Kidney (tissue), 14 donors: ENCODE results near the gene UBXN6. TPM values are rescaled to one million over a fixed set of nuclear protein-coding genes. Genes with fewer than 3 reads are reported as not detected.

Experiments
- DNase-seq, 5 donors: peaks; one replicate each; pipeline ENCODE4 v3.0.0-alpha.2; 2013 to 2020
- FAIRE-seq: peaks from 2 replicates; lab custom pipeline; 2012; peaks lifted over from hg19 to GRCh38; lab: Jason Lieb, UNC
- H3K27ac ChIP-seq, 2 donors: one replicate each; pipeline ENCODE4 v1.7.0; 2013; ENCODE audit warnings: low read depth in 2 of 2, low read length in 2 of 2, inconsistent platforms in 1 of 2
- H3K27me3 ChIP-seq: one replicate; pipeline ENCODE4 v1.7.1; 2013; ENCODE audit warnings: low read length, inconsistent platforms; ENCODE audit not compliant: control insufficient read depth, insufficient read depth
- H3K36me3 ChIP-seq, 3 donors: one replicate each; pipeline versions ENCODE4 v1.7.0 to v1.7.1; 2013; ENCODE audit warnings: low read length in 3 of 3, control low read depth in 1 of 3, inconsistent platforms in 1 of 3; ENCODE audit not compliant: insufficient read depth in 3 of 3, control insufficient read depth in 2 of 3
- H3K4me1 ChIP-seq, 3 donors: one replicate each; pipeline versions ENCODE4 v1.7.0 to v1.7.1; 2013; ENCODE audit warnings: low read length in 3 of 3, inconsistent platforms in 1 of 3, low read depth in 1 of 3; ENCODE audit not compliant: control insufficient read depth in 2 of 3, insufficient read depth in 2 of 3
- H3K4me3 ChIP-seq, 3 donors: one replicate each; pipeline versions ENCODE4 v1.7.0 to v1.8.1; 2013; ENCODE audit warnings: low read length in 3 of 3, control low read depth in 1 of 3, inconsistent platforms in 1 of 3
- H3K9ac ChIP-seq, 3 donors: one replicate each; pipeline versions ENCODE4 v1.7.0 to v1.7.1; 2013; ENCODE audit warnings: low read length in 3 of 3, control low read depth in 1 of 3, inconsistent platforms in 1 of 3
- H3K9me3 ChIP-seq, 3 donors: one replicate each; pipeline versions ENCODE4 v1.7.0 to v1.7.1; 2013; ENCODE audit warnings: low read length in 3 of 3, control low read depth in 1 of 3, inconsistent platforms in 1 of 3; ENCODE audit not compliant: control insufficient read depth in 2 of 3, insufficient read depth in 1 of 3
- intact Hi-C: fragments of 100-400 bp; cut with DNase I; formaldehyde crosslinking; loops from one replicate; pipeline ENCODE4 v1.11.1; 2022
- polyA plus RNA-seq: library from polyadenylated mRNA; stranded (reverse); fragments of 350-450 nt; fragmentation: Illumina TruSeq; extraction: RNeasy Lipid Tissue Mini Kit (QIAGEN cat#74804); gene quantifications from one replicate; pipeline ENCODE4 v1.2.3, GENCODE V29; 2014; ENCODE audit warnings: low read depth, low replicate concordance; ENCODE audit not compliant: insufficient read depth
- total RNA-seq: library from RNA; stranded (reverse); fragmentation: NEBNext Ultra II Directional; extraction: Animal tissue kit (Norgen Biotek cat#: 25700); gene quantifications from one replicate; pipeline ENCODE4 v1.2.1, GENCODE V29; 2021
- TF ChIP-seq, protein P1 (sequence below): IDR thresholded peaks from 3 replicates; pipeline ENCODE4 v1.5.1; 2012; ENCODE audit warnings: mild to moderate bottlenecking, moderate library complexity, borderline replicate concordance; ENCODE audit not compliant: insufficient read depth; ENCODE audit errors: extremely low read depth
- donor health status: control.
- donor health status: control.
- donor health status: control.
- donor health status: control.
- donor health status: control.
- donor health status: DM: yes; HTN: yes; CAD: no.
- donor health status: Normal renal cell carcinoma (clear cell type).

UBXN6 gene
- total and polyA plus RNA-seq, 2 donors from 2014 or later: 110 to 177 TPM

DNA sequence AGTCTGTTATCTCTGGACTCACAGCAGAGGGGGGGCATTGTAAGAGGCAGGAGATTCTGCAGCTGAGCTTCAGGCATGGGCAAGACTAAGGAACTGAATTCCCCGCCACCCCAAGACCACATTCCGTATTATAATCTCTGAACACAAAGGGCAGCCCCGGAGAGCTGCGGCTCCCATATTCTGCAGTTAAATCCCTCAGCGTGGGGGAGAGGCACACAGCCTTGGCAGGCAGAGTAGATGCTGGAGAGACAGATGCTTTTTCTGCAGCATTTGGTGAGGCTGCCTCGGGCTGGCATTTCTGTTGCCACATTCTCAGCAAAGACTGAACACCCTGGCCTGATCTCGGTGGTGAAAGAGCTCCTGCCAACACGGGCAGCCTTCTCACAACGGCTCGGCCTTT lies 42.2 kb downstream of the UBXN6 start:
- no peak overlapping the region for H3K27ac ChIP-seq

DNA sequence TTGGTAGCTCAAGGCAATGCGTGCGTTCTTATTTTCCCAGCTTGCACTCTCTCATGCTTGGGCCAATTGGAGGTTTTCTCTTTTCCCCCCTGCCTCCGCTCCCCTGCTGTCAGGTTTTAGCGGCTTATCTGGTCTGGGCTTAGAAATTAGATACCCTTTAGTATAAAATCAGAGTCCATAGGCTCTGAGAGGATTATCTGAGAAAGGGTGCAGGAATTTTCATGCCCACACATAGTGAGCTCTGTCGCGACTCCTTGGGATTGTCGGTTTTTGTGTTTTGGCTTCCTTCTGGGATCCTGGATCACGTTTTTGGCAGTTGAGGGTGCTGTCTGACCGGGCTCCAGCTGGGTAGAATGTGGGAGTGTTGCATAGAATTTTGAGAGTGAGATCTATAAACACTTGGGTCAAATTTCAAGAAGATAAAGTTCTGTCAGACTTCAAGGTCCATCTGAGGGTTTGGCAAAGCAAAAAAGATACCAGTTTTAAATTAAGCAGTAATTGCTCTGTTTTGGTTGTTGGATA lies 42.7 kb downstream of the UBXN6 start:
- FAIRE-seq (no peak), DNase-seq (peak in 1 of 5 donors; percentile 51)
- Histone ChIP-seq H3K9ac (no peak overlapping the region), H3K27me3 (no peaks in the 10 kb centered on the region), H3K4me3 (no peak overlapping the region), H3K27ac (no peak overlapping the region), H3K9me3 (no peaks in the 10 kb centered on the region), H3K4me1 (no peaks in the 10 kb centered on the region), H3K36me3 (no peaks in the 10 kb centered on the region)
- TF ChIP-seq, protein P1, sequence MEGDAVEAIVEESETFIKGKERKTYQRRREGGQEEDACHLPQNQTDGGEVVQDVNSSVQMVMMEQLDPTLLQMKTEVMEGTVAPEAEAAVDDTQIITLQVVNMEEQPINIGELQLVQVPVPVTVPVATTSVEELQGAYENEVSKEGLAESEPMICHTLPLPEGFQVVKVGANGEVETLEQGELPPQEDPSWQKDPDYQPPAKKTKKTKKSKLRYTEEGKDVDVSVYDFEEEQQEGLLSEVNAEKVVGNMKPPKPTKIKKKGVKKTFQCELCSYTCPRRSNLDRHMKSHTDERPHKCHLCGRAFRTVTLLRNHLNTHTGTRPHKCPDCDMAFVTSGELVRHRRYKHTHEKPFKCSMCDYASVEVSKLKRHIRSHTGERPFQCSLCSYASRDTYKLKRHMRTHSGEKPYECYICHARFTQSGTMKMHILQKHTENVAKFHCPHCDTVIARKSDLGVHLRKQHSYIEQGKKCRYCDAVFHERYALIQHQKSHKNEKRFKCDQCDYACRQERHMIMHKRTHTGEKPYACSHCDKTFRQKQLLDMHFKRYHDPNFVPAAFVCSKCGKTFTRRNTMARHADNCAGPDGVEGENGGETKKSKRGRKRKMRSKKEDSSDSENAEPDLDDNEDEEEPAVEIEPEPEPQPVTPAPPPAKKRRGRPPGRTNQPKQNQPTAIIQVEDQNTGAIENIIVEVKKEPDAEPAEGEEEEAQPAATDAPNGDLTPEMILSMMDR: no peak
- intact Hi-C loops: no loop called here

More for the DNA sequence above, 42.2 kb downstream of the UBXN6 start:
- intact Hi-C loops: no loop called here
- peak in 1 of 5 donors; percentile 31 for DNase-seq
- Histone ChIP-seq H3K9ac (no peak overlapping the region), H3K36me3 (no peaks in the 10 kb centered on the region), H3K27me3 (no peaks in the 10 kb centered on the region), H3K4me3 (no peak overlapping the region), H3K9me3 (no peaks in the 10 kb centered on the region), H3K4me1 (no peaks in the 10 kb centered on the region)
- TF ChIP-seq, protein P1: no peak
- FAIRE-seq: no peak

DNA sequence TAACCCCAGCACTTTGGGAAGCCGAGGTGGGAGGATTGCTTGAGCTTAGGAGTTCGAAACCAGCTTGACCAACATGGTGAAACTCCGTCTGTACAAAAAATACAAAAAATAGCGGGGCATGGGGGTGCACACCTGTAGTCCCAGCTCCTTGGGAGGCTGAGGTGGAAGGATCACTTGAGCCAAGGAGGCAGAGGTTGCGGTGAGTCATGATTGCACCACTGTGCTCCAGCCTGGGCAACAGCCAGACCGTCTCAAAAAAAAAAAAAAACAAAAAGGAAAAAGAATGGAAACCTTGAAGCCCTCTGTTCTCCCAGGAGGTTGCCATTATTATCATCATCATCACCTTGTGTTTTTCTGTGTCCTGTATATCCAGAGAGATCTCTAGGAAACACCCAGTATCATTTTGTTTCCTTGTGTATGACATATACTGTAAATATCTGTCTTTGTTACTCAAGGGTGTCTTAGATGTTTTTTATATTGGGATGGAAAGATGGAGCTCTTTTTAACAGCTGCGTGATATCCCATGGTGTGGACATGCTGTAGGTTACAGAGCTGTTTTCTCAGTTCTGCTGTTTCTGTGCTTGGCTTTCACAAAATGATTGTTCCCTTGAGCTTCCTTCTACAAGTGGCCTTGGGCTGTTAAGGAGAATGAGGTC lies 43.3 kb downstream of the UBXN6 start:
- Histone ChIP-seq H3K9me3 (no peaks in the 10 kb centered on the region), H3K27me3 (no peaks in the 10 kb centered on the region), H3K4me3 (no peak overlapping the region), H3K9ac (no peak overlapping the region), H3K27ac (no peak overlapping the region), H3K4me1 (no peaks in the 10 kb centered on the region), H3K36me3 (no peaks in the 10 kb centered on the region)
- FAIRE-seq: no peak
- DNase-seq: no peak
- intact Hi-C loops: no loop called here
- TF ChIP-seq, protein P1: no peak
